Duodenal mucosa (tissue), 2 donors: ENCODE measurements around the gene HSD3B7.

Experiments
- H3K27ac ChIP-seq: one replicate; pipeline ENCODE4 v1.7.0; 2013; ENCODE audit warnings: low read depth, low read length
- H3K27me3 ChIP-seq, 2 donors: one replicate each; pipeline ENCODE4 v1.7.0; 2013; ENCODE audit warnings: low read length in 2 of 2, control low read depth in 1 of 2; ENCODE audit not compliant: insufficient read depth in 2 of 2, control insufficient read depth in 1 of 2
- H3K36me3 ChIP-seq, 2 donors: one replicate each; pipeline ENCODE4 v1.7.0; 2013; ENCODE audit warnings: low read length in 2 of 2, control low read depth in 1 of 2; ENCODE audit not compliant: insufficient read depth in 2 of 2, control insufficient read depth in 1 of 2
- H3K4me1 ChIP-seq, 2 donors: one replicate each; pipeline ENCODE4 v1.7.0; 2013; ENCODE audit warnings: low read length in 2 of 2, control low read depth in 1 of 2; ENCODE audit not compliant: insufficient read depth in 2 of 2, control insufficient read depth in 1 of 2
- H3K4me3 ChIP-seq, 2 donors: one replicate each; pipeline ENCODE4 v1.7.0; 2013; ENCODE audit warnings: low read length in 2 of 2, low read depth in 1 of 2
- H3K9ac ChIP-seq, 2 donors: one replicate each; pipeline ENCODE4 v1.7.0; 2013; ENCODE audit warnings: low read length in 2 of 2, low read depth in 1 of 2
- H3K9me3 ChIP-seq, 2 donors: one replicate each; pipeline ENCODE4 v1.7.0; 2013; ENCODE audit warnings: low read length in 2 of 2, control low read depth in 1 of 2; ENCODE audit not compliant: control insufficient read depth in 1 of 2

The HSD3B7 gene

DNA sequence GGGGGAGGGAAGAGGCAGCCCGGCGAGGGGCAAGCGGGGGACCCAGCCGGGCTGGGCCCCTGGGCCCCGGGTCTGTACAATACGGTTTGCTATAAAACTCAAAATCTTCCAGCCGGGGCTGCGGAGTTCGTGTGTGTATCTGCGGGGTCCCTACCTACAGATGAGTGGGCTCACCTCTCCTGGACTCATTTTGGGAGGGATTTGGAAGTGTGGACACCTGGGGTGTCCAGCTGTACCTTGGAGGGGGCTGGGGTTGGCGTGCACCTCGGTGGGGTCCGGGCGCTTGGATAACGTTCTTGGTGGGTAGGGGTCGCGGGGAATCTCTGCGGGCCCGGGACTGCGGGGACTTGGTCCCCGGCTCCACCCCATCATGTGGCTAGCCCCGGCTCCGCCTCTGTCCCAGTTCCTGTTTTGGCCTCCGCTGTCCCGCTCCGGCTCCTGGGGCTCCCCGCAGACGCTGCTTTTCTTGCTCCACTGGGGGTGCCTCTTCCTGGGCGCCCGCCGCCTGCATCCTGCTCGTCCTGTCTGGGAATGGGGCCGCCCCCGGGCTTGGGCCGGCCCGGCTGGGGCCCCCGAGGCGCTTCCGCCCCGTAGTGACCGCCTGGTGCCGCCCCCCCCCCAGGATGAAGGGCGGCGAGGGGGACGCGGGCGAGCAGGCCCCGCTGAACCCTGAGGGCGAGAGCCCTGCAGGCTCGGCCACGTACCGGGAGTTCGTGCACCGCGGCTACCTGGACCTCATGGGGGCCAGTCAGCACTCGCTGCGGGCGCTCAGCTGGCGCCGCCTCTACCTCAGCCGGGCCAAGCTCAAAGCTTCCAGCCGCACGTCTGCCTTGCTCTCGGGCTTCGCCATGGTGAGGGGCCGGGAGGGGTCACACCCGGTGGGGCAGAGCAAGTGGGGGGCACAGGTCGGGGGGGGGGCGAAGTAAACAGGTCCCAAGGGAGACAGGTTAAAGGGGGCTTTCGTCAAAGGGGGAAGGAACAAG lies 36.0 kb upstream of the HSD3B7 start, which contains the start of gene ORAI3:
ORAI3 (plus strand) TSS at position 402 of the 983 bp plus-strand sequence; CDS start at position 624, 222 bp downstream.
- H3K4me1 ChIP-seq = peaks cover 29 to 35% of the 10 kb centered on the region in 2 donors

DNA sequence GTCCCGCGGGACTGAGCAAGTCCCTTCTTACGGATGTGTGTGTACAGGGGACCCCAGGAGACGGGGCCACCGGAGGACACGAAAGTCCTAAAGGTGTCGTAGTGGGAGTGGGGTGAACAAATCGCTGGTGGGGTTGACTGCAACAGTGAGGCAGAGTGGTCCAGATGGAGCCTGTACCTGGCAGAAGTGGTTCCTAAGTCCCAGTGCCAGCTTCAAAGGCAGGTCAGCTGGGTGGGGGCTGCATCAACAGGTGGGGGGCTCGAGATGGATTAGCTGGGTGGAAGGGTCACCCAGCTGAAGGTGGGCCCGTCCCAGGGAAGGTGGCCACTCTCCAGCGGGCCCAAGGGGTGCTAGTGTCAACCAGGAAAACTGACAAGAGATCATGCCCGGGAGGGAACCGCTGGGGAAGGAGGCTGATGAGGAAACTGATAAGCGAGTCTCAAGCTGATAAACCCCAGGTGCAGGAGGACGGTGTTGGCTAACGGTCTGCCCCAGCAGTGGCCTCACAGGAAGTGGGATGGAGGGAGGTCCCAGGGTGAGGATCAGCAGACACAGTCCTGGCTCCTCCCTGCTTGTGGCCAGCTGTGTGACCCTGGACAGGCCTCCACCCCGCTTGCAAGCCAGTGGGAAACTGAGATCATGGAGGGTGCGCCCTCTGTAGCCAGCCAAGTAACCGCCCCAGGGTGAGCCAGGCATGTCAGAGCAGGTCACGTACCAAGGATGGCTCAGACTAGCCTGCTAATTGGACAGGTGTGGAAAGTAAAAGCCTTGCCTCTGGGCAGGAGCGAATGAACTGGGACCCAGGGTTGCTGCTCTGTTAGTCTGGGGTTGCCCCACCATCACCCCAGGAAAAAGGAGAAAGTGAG lies 35.1 kb upstream of the HSD3B7 start:
- Histone ChIP-seq H3K36me3 (peaks cover 0 to 10% of the 10 kb centered on the region in 2 donors), H3K9me3 (no peaks in the 10 kb centered on the region), H3K4me3 (peak overlapping the region; percentile 79 to 95), H3K27me3 (no peaks in the 10 kb centered on the region), H3K9ac (peak overlapping the region; percentile 76 to 92), H3K4me1 (peaks cover 32 to 41% of the 10 kb centered on the region in 2 donors), H3K27ac (peak overlapping the region; percentile 84)

More for the DNA sequence above, 36.0 kb upstream of the HSD3B7 start, which contains the start of gene ORAI3:
- no peaks in the 10 kb centered on the region for H3K27me3 ChIP-seq
- peak within 1 kb of the TSS; percentile 76 to 92 for H3K9ac ChIP-seq
- H3K36me3 ChIP-seq = peaks cover 0 to 18% of the 10 kb centered on the region in 2 donors
- H3K4me3 ChIP-seq = peak within 1 kb of the TSS; percentile 79 to 95
- peak within 1 kb of the TSS; percentile 84 for H3K27ac ChIP-seq
- no peaks in the 10 kb centered on the region for H3K9me3 ChIP-seq

- Histone ChIP-seq H3K4me1 (peaks cover 32 to 42% of the 10 kb centered on the region in 2 donors), H3K27me3 (no peaks in the 10 kb centered on the region), H3K4me3 (peak overlapping the region; percentile 79 to 95), H3K9me3 (no peaks in the 10 kb centered on the region), H3K27ac (no peak overlapping the region), H3K36me3 (peaks cover 0 to 10% of the 10 kb centered on the region in 2 donors), H3K9ac (peak overlapping the region; percentile 76 to 92)
These were observed 34.4 kb upstream of the HSD3B7 start for GRCh38 chr16:30950516-30951065.

GRCh38 chr16:30951193-30951592 lies 33.8 kb upstream of the HSD3B7 start:
- peaks cover 0 to 10% of the 10 kb centered on the region in 2 donors for H3K36me3 ChIP-seq
- no peaks in the 10 kb centered on the region for H3K27me3 ChIP-seq
- peaks cover 32 to 42% of the 10 kb centered on the region in 2 donors for H3K4me1 ChIP-seq
- H3K4me3 ChIP-seq = no peak overlapping the region
- no peaks in the 10 kb centered on the region for H3K9me3 ChIP-seq
- no peak overlapping the region for H3K27ac ChIP-seq
- no peak overlapping the region for H3K9ac ChIP-seq

DNA sequence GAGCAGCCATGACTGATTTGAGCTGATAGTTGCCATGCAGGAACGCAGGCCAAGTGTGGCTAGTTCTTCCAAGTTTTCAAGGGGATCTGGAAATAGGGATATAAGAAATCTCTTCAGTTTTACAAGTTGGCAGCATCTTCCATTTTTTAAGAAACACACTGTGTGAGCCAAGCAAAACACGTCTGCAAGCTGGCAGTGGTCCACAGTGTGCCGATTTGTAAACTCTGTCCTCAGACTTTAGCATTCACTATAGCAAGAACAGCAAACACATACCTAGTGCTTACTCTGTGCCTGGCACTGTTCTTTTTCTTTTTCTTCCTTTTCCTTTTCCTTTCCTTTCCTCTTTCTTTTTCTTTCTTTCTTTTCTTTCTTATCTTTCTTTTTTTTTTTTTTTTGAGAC lies 33.3 kb upstream of the HSD3B7 start:
- H3K27ac ChIP-seq = no peak overlapping the region
- H3K4me3 ChIP-seq = no peak overlapping the region
- H3K9ac ChIP-seq = no peak overlapping the region
- H3K4me1 ChIP-seq = peaks cover 37 to 47% of the 10 kb centered on the region in 2 donors
- no peaks in the 10 kb centered on the region for H3K9me3 ChIP-seq
- no peaks in the 10 kb centered on the region for H3K27me3 ChIP-seq
- H3K36me3 ChIP-seq = peaks cover 0 to 7% of the 10 kb centered on the region in 2 donors

DNA sequence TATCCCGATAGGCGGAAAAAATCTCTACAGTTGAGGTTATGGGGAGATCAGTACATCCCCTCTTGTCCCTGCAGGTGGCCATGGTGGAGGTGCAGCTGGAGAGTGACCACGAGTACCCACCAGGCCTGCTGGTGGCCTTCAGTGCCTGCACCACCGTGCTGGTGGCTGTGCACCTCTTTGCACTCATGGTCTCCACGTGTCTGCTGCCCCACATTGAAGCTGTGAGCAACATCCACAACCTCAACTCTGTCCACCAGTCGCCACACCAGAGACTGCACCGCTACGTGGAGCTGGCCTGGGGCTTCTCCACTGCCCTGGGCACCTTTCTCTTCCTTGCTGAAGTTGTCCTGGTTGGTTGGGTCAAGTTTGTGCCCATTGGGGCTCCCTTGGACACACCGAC lies 31.9 kb upstream of the HSD3B7 start:
- Histone ChIP-seq H3K9me3 (no peaks in the 10 kb centered on the region), H3K4me3 (no peak overlapping the region), H3K36me3 (peaks cover 0 to 4% of the 10 kb centered on the region in 2 donors), H3K27ac (no peak overlapping the region), H3K9ac (no peak overlapping the region), H3K4me1 (peaks cover 38 to 48% of the 10 kb centered on the region in 2 donors), H3K27me3 (no peaks in the 10 kb centered on the region)

- Histone ChIP-seq H3K27ac (no peak overlapping the region), H3K4me1 (peaks cover 41 to 50% of the 10 kb centered on the region in 2 donors), H3K27me3 (no peaks in the 10 kb centered on the region), H3K9ac (no peak overlapping the region), H3K36me3 (peaks cover 0 to 4% of the 10 kb centered on the region in 2 donors), H3K9me3 (no peaks in the 10 kb centered on the region), H3K4me3 (no peak overlapping the region)
These were observed 31.4 kb upstream of the HSD3B7 start for GRCh38 chr16:30953511-30954124.

- Histone ChIP-seq H3K27ac (no peak overlapping the region), H3K9me3 (no peaks in the 10 kb centered on the region), H3K27me3 (no peaks in the 10 kb centered on the region), H3K4me1 (peaks cover 45 to 49% of the 10 kb centered on the region in 2 donors), H3K36me3 (peaks cover 1 to 16% of the 10 kb centered on the region in 2 donors), H3K9ac (no peak overlapping the region), H3K4me3 (no peak overlapping the region)
These were observed 30.0 kb upstream of the HSD3B7 start for GRCh38 chr16:30954993-30955392.
